Nephron (organoid): Measurements from ENCODE around the gene TRIO.

ENCODE experiments used
- H3K27ac Mint-ChIP-seq, 3 experiments: 2 replicates each; pipeline ENCODE4 v1.8.0; 2020; ENCODE audit warnings: mixed read lengths in 3 of 3, mild to moderate bottlenecking in 2 of 3, moderate library complexity in 1 of 3
- H3K27me3 Mint-ChIP-seq: 2 replicates; pipeline ENCODE4 v1.8.0; 2021; ENCODE audit warnings: low read depth, mild to moderate bottlenecking, moderate library complexity, mixed read lengths
- H3K36me3 Mint-ChIP-seq: 2 replicates; pipeline ENCODE4 v1.8.0; 2020; ENCODE audit warnings: low read depth, mixed read lengths
- H3K4me1 Mint-ChIP-seq: 2 replicates; pipeline ENCODE4 v1.8.0; 2020; ENCODE audit warnings: mixed read lengths
- H3K4me3 Mint-ChIP-seq, 3 experiments: 2 replicates each; pipeline ENCODE4 v1.8.0; 2020; ENCODE audit warnings: mild to moderate bottlenecking in 3 of 3, mixed read lengths in 3 of 3, moderate library complexity in 2 of 3
- H3K9me3 Mint-ChIP-seq: 2 replicates; pipeline ENCODE4 v1.8.0; 2020; ENCODE audit warnings: mixed read lengths
- TF ChIP-seq, protein P1 (sequence below), 3 experiments: fragments of 200-600 bp; sonication (generic); IDR thresholded peaks; one replicate each; pipeline ENCODE4 v1.5.0; 2021; ENCODE audit warnings: antibody characterized with exemption in 3 of 3; ENCODE audit not compliant: unreplicated experiment in 3 of 3

Gene TRIO

DNA sequence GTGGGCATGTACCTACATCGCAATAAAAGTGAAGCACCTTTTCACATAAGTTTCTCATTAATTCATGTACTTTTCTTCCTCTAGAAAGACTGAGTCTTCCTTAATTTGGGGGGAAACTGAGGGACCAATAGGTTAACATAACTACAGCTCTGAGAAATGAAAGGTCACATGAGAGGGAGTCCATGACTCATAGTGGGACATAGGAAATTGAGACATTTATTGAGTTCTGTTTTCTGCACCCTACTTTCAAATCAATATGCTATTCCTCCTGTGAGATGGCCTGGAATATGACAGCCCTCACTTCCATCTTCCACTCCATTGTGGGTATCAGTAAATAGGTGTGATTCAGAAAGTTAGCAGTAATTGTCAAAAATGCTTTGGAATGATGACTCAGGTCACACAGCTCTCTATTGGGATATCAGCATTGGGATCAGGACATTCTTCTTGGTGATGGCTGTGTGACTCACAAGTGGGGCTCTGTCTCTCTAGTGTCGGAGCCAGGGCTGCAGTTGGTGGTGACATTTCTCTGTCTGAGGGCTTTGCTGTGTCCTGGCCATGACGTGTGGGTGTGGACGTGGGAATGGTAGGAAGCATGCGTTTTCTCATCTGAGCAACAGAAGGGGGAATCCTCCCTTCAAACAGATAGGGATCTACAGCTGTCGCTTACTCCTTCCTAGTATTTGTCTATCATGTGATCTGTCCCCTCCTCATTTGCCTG lies 125.0 kb downstream of the TRIO start:
- peaks cover 66% of the 10 kb centered on the region for H3K4me1 Mint-ChIP-seq
- H3K9me3 Mint-ChIP-seq: no peaks in the 10 kb centered on the region
- H3K4me3 Mint-ChIP-seq: peak overlapping the region in 1 of 3 experiments; percentile 32
- TF ChIP-seq, protein P1, sequence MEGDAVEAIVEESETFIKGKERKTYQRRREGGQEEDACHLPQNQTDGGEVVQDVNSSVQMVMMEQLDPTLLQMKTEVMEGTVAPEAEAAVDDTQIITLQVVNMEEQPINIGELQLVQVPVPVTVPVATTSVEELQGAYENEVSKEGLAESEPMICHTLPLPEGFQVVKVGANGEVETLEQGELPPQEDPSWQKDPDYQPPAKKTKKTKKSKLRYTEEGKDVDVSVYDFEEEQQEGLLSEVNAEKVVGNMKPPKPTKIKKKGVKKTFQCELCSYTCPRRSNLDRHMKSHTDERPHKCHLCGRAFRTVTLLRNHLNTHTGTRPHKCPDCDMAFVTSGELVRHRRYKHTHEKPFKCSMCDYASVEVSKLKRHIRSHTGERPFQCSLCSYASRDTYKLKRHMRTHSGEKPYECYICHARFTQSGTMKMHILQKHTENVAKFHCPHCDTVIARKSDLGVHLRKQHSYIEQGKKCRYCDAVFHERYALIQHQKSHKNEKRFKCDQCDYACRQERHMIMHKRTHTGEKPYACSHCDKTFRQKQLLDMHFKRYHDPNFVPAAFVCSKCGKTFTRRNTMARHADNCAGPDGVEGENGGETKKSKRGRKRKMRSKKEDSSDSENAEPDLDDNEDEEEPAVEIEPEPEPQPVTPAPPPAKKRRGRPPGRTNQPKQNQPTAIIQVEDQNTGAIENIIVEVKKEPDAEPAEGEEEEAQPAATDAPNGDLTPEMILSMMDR (IDR thresholded peaks at IDR 0.05; ENCODE audit: unreplicated experiment in 3 of 3): no peak
- no peaks in the 10 kb centered on the region for H3K27me3 Mint-ChIP-seq
- no peaks in the 10 kb centered on the region for H3K36me3 Mint-ChIP-seq
- H3K27ac Mint-ChIP-seq: peak overlapping the region in 2 of 3 experiments; percentile 7 to 16

DNA sequence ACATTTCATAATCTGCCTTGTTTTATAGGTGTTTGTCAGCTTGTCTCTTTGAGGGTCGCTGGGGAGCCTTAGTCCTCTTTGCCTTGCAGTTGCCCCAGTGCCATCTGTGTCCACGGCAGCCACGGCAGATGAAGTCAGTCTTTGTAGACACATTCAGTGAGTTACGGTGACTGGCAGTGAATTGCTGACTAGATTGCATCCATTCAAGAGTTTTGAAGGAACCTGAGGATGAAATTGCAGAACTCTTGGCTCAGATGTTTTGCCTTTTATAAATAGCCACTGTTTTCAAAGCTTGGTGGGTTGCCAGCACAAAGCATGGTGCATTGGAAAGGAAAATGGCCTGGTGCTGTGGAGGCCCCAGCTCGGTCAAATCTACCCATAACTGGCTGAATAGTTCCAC lies 125.6 kb downstream of the TRIO start:
- Mint-ChIP-seq H3K27ac (peak overlapping the region in 1 of 3 experiments; percentile 16), H3K4me1 (peaks cover 63% of the 10 kb centered on the region), H3K4me3 (no peak overlapping the region), H3K36me3 (no peaks in the 10 kb centered on the region), H3K27me3 (no peaks in the 10 kb centered on the region), H3K9me3 (no peaks in the 10 kb centered on the region)
- TF ChIP-seq, protein P1 (IDR thresholded peaks at IDR 0.05; ENCODE audit: unreplicated experiment in 3 of 3): no peak

DNA sequence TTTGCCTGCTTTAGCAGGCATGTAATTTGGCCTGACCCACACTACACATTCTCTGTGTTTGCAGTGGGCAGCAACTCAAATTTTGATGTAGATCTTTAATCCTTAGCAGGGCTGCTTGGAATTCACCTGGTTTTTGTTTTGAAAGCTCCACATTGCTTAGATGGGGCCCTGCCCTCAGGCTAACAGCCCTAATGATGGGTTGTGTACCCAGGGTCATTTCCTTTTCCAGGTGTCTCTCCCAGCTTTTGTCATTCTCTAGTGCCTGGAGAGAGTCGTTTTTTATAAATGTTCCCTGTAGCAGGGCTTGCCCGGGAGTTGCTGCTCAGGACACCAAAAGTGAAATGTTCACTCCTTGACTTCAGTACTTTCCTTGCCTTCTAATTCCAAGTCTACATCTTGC lies 126.3 kb downstream of the TRIO start:
- TF ChIP-seq, protein P1 (IDR thresholded peaks at IDR 0.05; ENCODE audit: unreplicated experiment in 3 of 3): no peak
- Mint-ChIP-seq H3K27me3 (no peaks in the 10 kb centered on the region), H3K4me1 (peaks cover 63% of the 10 kb centered on the region), H3K27ac (peak overlapping the region; percentile 30 to 43 (median 35)), H3K36me3 (no peaks in the 10 kb centered on the region), H3K4me3 (no peak overlapping the region), H3K9me3 (no peaks in the 10 kb centered on the region)

DNA sequence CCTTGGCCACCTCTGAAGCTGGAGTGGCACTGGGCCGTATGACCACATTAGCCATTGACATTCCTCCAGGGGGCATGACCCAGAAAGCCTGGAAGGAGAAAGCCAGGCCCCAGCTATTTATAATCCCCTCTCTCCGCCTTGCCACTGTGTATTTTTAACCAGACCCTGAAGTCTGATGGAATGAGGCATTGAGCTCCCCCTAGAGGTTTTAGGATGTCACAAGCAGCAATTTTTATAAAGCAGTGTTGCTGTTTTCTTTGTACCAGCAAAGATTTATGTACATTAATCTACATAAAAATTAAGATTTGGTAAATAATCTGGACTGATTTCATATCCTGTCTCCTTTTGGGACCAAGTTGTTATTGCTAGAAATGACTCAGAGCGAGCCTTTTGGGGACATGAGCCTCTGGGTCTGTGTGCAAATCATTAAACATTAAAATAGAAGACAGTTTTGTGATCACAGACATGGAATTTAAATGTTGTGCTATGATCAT lies 127.1 kb downstream of the TRIO start:
- H3K27me3 Mint-ChIP-seq: no peaks in the 10 kb centered on the region
- no peaks in the 10 kb centered on the region for H3K36me3 Mint-ChIP-seq
- H3K27ac Mint-ChIP-seq: peak overlapping the region; percentile 30 to 43 (median 35)
- H3K9me3 Mint-ChIP-seq: no peaks in the 10 kb centered on the region
- TF ChIP-seq, protein P1 (IDR thresholded peaks at IDR 0.05; ENCODE audit: unreplicated experiment in 3 of 3): peak; percentile 65 to 84 (median 82)
- no peak overlapping the region for H3K4me3 Mint-ChIP-seq
- H3K4me1 Mint-ChIP-seq: peaks cover 57% of the 10 kb centered on the region

DNA sequence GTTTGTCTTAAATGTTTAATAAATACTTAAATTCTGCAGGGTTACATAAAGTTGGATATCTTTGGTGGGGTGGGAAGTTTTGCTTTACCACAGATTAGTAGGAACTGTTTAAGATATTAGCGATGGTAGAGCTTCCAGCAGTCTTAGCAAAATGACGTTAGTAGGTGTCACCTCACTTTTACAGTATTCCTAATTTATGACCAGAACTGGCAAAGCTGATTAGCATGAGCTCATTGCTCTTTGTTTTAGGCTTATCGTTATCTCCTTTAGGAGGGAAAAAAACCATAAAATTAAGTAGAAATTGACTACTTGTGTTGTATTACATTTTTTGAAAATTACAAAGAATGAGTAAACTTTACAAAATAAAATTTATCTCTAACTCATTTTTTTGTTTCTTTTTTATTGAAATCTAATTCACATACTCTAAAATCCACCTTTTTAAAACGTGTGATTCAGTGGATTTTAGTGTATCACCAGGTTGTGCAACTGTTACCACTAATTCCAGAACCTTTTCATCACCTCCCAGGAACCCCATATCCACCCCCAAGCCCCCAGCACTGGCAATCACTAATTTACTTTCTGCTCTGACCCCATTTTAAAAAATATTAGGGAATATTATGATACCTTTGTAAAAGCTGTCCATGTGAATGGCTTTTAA lies 129.5 kb downstream of the TRIO start:
- H3K9me3 Mint-ChIP-seq: no peaks in the 10 kb centered on the region
- TF ChIP-seq, protein P1 (IDR thresholded peaks at IDR 0.05; ENCODE audit: unreplicated experiment in 3 of 3): no peak
- H3K4me3 Mint-ChIP-seq: no peak overlapping the region
- H3K27me3 Mint-ChIP-seq: no peaks in the 10 kb centered on the region
- no peak overlapping the region for H3K27ac Mint-ChIP-seq
- peaks cover 5% of the 10 kb centered on the region for H3K36me3 Mint-ChIP-seq
- peaks cover 52% of the 10 kb centered on the region for H3K4me1 Mint-ChIP-seq
